DOHH2 (cell line): ENCODE measurements around the gene ELP4.

Experiments used
- EZH2phosphoT487 ChIP-seq: fragments of 200-600 bp; sonication (generic); IDR thresholded peaks from 2 replicates; pipeline ENCODE4 v1.6.1; 2017; ENCODE audit warnings: borderline replicate concordance, mild to moderate bottlenecking, antibody characterized with exemption, low read length, moderate library complexity, mixed read lengths
- TF ChIP-seq, protein P1 (sequence below): fragments of 200-600 bp; sonication (generic); IDR thresholded peaks from one replicate; pipeline ENCODE4 v1.5.1; 2014; ENCODE audit warnings: antibody characterized with exemption, mild to moderate bottlenecking, low read depth, low read length; ENCODE audit not compliant: poor library complexity, severe bottlenecking

DNA sequence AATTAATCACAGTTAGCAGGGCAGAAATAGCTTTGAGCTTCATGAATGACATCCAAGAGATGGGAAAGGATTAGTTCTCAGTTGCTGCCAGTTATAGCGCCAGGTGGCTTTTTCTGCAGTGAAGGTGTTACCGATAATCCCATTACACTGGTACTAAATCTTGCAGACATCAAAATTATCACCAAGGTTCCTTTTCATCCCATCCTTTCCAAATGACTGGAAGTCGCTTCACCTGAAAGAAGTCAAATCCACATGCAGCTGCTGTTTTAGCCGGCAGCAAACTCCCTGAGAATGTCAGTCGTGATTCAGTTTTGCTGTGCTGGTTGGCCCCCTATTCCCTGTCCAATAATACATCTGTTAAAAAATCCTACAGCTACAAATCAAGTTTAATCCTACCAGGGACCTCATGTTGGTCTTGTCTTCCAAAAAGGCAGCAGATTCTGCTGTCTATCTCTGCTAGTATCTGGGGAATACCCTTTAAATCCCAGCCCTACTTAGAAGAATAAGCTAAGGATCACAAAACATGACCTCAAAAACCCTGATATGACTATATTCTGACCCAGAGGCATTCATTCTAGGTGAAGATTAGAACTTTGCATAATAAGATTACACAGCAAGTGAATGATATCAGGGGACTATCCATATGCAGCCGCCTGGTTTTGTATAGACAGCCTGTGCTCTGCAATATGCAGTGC is 31.9 kb upstream of the ELP4 start:
- TF ChIP-seq, protein P1, sequence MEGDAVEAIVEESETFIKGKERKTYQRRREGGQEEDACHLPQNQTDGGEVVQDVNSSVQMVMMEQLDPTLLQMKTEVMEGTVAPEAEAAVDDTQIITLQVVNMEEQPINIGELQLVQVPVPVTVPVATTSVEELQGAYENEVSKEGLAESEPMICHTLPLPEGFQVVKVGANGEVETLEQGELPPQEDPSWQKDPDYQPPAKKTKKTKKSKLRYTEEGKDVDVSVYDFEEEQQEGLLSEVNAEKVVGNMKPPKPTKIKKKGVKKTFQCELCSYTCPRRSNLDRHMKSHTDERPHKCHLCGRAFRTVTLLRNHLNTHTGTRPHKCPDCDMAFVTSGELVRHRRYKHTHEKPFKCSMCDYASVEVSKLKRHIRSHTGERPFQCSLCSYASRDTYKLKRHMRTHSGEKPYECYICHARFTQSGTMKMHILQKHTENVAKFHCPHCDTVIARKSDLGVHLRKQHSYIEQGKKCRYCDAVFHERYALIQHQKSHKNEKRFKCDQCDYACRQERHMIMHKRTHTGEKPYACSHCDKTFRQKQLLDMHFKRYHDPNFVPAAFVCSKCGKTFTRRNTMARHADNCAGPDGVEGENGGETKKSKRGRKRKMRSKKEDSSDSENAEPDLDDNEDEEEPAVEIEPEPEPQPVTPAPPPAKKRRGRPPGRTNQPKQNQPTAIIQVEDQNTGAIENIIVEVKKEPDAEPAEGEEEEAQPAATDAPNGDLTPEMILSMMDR = no peak
- TF ChIP-seq EZH2phosphoT487 = no peak
